Measurements from ENCODE around the gene MEGF6. TPM values are rescaled to one million over a fixed set of nuclear protein-coding genes. Genes with fewer than 3 reads are reported as not detected.

The MEGF6 gene
- total RNA-seq, 1 experiment from 2014 or later = 65.3 TPM

- Histone ChIP-seq H3K79me2 (ENCODE audit: low read depth) (no peaks in the 10 kb centered on the region), H3K9me3 (ENCODE audit: insufficient read depth, low read depth) (no peaks in the 10 kb centered on the region), H3K27ac (no peak overlapping the region), H4K20me1 (ENCODE audit: insufficient read depth) (no peaks in the 10 kb centered on the region; the same call in 1 of the 2 replicates), H3K4me3 (no peak overlapping the region), H3F3A (ENCODE audit: insufficient read depth, low read depth) (peaks cover 7% of the 10 kb centered on the region; the same call in 1 of the 2 replicates), H3K4me2 (no peak overlapping the region), H2AFZ (no peak overlapping the region), H3K4me1 (replicated peaks; ENCODE audit: insufficient read depth) (no peaks in the 10 kb centered on the region), H3K9me2 (ENCODE audit: insufficient read depth) (no peaks in the 10 kb centered on the region), H3K27me3 (ENCODE audit: insufficient read depth, low read depth) (no peaks in the 10 kb centered on the region), H3K36me3 (ENCODE audit: low read depth) (no peaks in the 10 kb centered on the region)
- CTCF ChIA-PET = interaction anchor here (0.6 to 1.1 kb wide), 2 partner anchors 14 to 18 kb away, joined by 5 to 6 read pairs; no protein-coding TSS in a partner anchor
- POLR2A ChIA-PET (ENCODE audit: unreplicated experiment) = no interaction called here
- no peak for DNase-seq
- no TSS peak for BruUV-seq (replicated peaks)
- TF ChIP-seq EZH2 (IDR thresholded peaks at IDR 0.05; ENCODE audit: low read depth) (no peak), CTCF (conservative IDR thresholded peaks at IDR 0.05) (no peak)
- intact Hi-C loops (cut with micrococcal nuclease; ENCODE audit: unreplicated experiment) = no loop called here
Observed at GRCh38 chr1:3470650-3471355, 140.5 kb downstream of the MEGF6 start.

- H2AFZ ChIP-seq = no peak overlapping the region
- no peaks in the 10 kb centered on the region; the same call in 1 of the 2 replicates for H4K20me1 ChIP-seq (ENCODE audit: insufficient read depth)
- BruUV-seq (replicated peaks) = no TSS peak
- no peak for TF ChIP-seq CTCF (conservative IDR thresholded peaks at IDR 0.05)
- TF ChIP-seq EZH2 (IDR thresholded peaks at IDR 0.05; ENCODE audit: low read depth) = no peak
- no peak overlapping the region for H3K27ac ChIP-seq
- H3K27me3 ChIP-seq (ENCODE audit: insufficient read depth, low read depth) = no peaks in the 10 kb centered on the region
- H3K4me3 ChIP-seq = no peak overlapping the region
- peaks cover 7% of the 10 kb centered on the region; the same call in 1 of the 2 replicates for H3F3A ChIP-seq (ENCODE audit: insufficient read depth, low read depth)
- H3K79me2 ChIP-seq (ENCODE audit: low read depth) = no peaks in the 10 kb centered on the region
- no peaks in the 10 kb centered on the region for H3K9me2 ChIP-seq (ENCODE audit: insufficient read depth)
- no peak overlapping the region for H3K4me2 ChIP-seq
- CTCF ChIA-PET = no interaction called here
- intact Hi-C loops (cut with micrococcal nuclease; ENCODE audit: unreplicated experiment) = no loop called here
- no peaks in the 10 kb centered on the region for H3K4me1 ChIP-seq (replicated peaks; ENCODE audit: insufficient read depth)
- no peaks in the 10 kb centered on the region for H3K36me3 ChIP-seq (ENCODE audit: low read depth)
- H3K9me3 ChIP-seq (ENCODE audit: insufficient read depth, low read depth) = no peaks in the 10 kb centered on the region
- DNase-seq = no peak
- POLR2A ChIA-PET (ENCODE audit: unreplicated experiment) = no interaction called here
Observed at GRCh38 chr1:3469849-3470649, 141.3 kb downstream of the MEGF6 start.

- peaks cover 7% of the 10 kb centered on the region; the same call in 1 of the 2 replicates for H3F3A ChIP-seq (ENCODE audit: insufficient read depth, low read depth)
- no peak overlapping the region for H3K4me3 ChIP-seq
- no peak for TF ChIP-seq CTCF (conservative IDR thresholded peaks at IDR 0.05)
- TF ChIP-seq EZH2 (IDR thresholded peaks at IDR 0.05; ENCODE audit: low read depth) = no peak
- H4K20me1 ChIP-seq (ENCODE audit: insufficient read depth) = no peaks in the 10 kb centered on the region; the same call in 1 of the 2 replicates
- H3K4me1 ChIP-seq (replicated peaks; ENCODE audit: insufficient read depth) = no peaks in the 10 kb centered on the region
- no peaks in the 10 kb centered on the region for H3K27me3 ChIP-seq (ENCODE audit: insufficient read depth, low read depth)
- H3K79me2 ChIP-seq (ENCODE audit: low read depth) = no peaks in the 10 kb centered on the region
- H3K9me3 ChIP-seq (ENCODE audit: insufficient read depth, low read depth) = no peaks in the 10 kb centered on the region
- no peak overlapping the region for H2AFZ ChIP-seq
- H3K9me2 ChIP-seq (ENCODE audit: insufficient read depth) = no peaks in the 10 kb centered on the region
- ChIA-PET POLR2A (ENCODE audit: unreplicated experiment) (no interaction called here), CTCF (no interaction called here)
- no TSS peak for BruUV-seq (replicated peaks)
- intact Hi-C loops (cut with micrococcal nuclease; ENCODE audit: unreplicated experiment) = no loop called here
- H3K4me2 ChIP-seq = no peak overlapping the region
- no peaks in the 10 kb centered on the region for H3K36me3 ChIP-seq (ENCODE audit: low read depth)
- H3K27ac ChIP-seq = no peak overlapping the region
- no peak for DNase-seq
Observed at GRCh38 chr1:3469104-3469848, 142.0 kb downstream of the MEGF6 start.

Data from PC-9 (cell line).